CD8-positive, alpha-beta memory T cell (primary cell): ENCODE data around the gene HOXD8. TPM values are rescaled to one million over a fixed set of nuclear protein-coding genes. Genes with fewer than 3 reads are reported as not detected.

Experiments
- CTCF ChIA-PET: fragments of 350-600 bp; sonication (Branson Sonifier 250); formaldehyde crosslinking; loops from one replicate; lab custom pipeline; 2021; ENCODE audit warnings: antibody characterized with exemption; lab: Charles Lee
- POLR2A ChIA-PET: fragments of 350-600 bp; sonication (Branson Sonifier 250); formaldehyde crosslinking; loops from one replicate; lab custom pipeline; 2021; ENCODE audit warnings: antibody characterized with exemption; lab: Charles Lee
- DNase-seq, 5 donors: peaks; one replicate each; pipeline versions ENCODE4 v3.0.0 to v3.0.0-alpha.2; 2020 to 2022; ENCODE audit warnings: mixed read lengths in 1 of 5
- H3K27ac ChIP-seq: one replicate; pipeline ENCODE4 v1.7.0; 2013; ENCODE audit warnings: low read depth, mild to moderate bottlenecking, low read length, moderate library complexity
- H3K27me3 ChIP-seq: 2 replicates; pipeline ENCODE4 v1.7.0; 2013; ENCODE audit warnings: low read length, mild to moderate bottlenecking; ENCODE audit not compliant: insufficient read depth, poor library complexity, severe bottlenecking
- H3K36me3 ChIP-seq: 2 replicates; pipeline ENCODE4 v1.7.0; 2013; ENCODE audit warnings: mild to moderate bottlenecking, low read length, moderate library complexity; ENCODE audit not compliant: insufficient read depth
- H3K4me1 ChIP-seq: 2 replicates; pipeline ENCODE4 v1.7.0; 2013; ENCODE audit warnings: mild to moderate bottlenecking, low read length, moderate library complexity; ENCODE audit not compliant: insufficient read depth
- H3K4me3 ChIP-seq: 2 replicates; pipeline ENCODE4 v1.7.0; 2013; ENCODE audit warnings: mild to moderate bottlenecking, low read length
- H3K9me3 ChIP-seq: 2 replicates; pipeline ENCODE4 v1.7.0; 2013; ENCODE audit warnings: mild to moderate bottlenecking, low read length
- H3K27ac Mint-ChIP-seq, 8 donors: one replicate each; pipeline ENCODE4 v1.8.0; 2020 to 2021; ENCODE audit warnings: mixed read lengths in 8 of 8, mild to moderate bottlenecking in 6 of 8, inconsistent platforms in 3 of 8, moderate library complexity in 3 of 8
- H3K27me3 Mint-ChIP-seq, 2 donors: one replicate each; pipeline ENCODE4 v1.8.0; 2020 to 2021; ENCODE audit warnings: mixed read lengths in 2 of 2, mild to moderate bottlenecking in 1 of 2, moderate library complexity in 1 of 2
- H3K36me3 Mint-ChIP-seq, 3 donors: one replicate each; pipeline ENCODE4 v1.8.0; 2020 to 2021; ENCODE audit warnings: mixed read lengths in 3 of 3, inconsistent platforms in 1 of 3, mild to moderate bottlenecking in 1 of 3
- H3K4me1 Mint-ChIP-seq, 3 donors: one replicate each; pipeline ENCODE4 v1.8.0; 2020 to 2021; ENCODE audit warnings: mixed read lengths in 3 of 3, inconsistent platforms in 1 of 3, mild to moderate bottlenecking in 1 of 3
- H3K4me3 Mint-ChIP-seq, 7 donors: one replicate each; pipeline ENCODE4 v1.8.0; 2020 to 2021; ENCODE audit warnings: mixed read lengths in 7 of 7, mild to moderate bottlenecking in 6 of 7, moderate library complexity in 4 of 7, inconsistent platforms in 2 of 7
- H3K9me3 Mint-ChIP-seq, 5 donors: one replicate each; pipeline ENCODE4 v1.8.0; 2020 to 2022; ENCODE audit warnings: mixed read lengths in 5 of 5, mild to moderate bottlenecking in 3 of 5, moderate library complexity in 2 of 5, inconsistent platforms in 1 of 5
- polyA plus RNA-seq: library from polyadenylated mRNA; unstranded; fragments of 300-500 nt; fragmentation: Illumina TruSeq; gene quantifications from one replicate; pipeline ENCODE4 v1.2.3, GENCODE V29; 2021
- total RNA-seq, 2 experiments: library from RNA; stranded (reverse); gene quantifications; one replicate each; pipeline ENCODE4 v1.2.3, GENCODE V29; 2021

HOXD8 gene
- total and polyA plus RNA-seq, 3 experiments from 2014 or later: not detected

DNA sequence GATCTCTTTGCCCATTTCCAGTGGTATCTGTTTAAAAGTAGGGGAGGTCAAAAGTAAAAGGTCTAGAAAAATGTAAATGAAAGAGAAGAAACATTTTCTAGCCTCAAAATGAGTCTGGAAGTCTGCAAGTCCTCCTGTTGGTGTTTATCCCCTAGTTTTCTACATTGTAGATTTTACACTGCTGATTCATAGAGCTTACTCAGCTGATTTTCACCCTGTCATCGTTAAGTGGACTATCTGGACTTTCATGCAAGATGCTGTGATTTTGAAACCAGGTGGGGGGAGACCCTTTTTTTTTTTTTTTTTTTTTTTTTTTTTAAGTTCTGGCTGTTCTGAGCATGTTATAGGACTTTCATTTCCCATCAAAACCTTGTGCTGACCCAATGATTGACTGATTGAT, 37.9 kb downstream of the HOXD8 start:
- Histone ChIP-seq H3K27me3 (peaks cover 68% of the 10 kb centered on the region), H3K4me3 (no peak overlapping the region), H3K36me3 (no peaks in the 10 kb centered on the region), H3K27ac (no peak overlapping the region), H3K9me3 (no peaks in the 10 kb centered on the region), H3K4me1 (no peaks in the 10 kb centered on the region)
- H3K27ac Mint-ChIP-seq: no peak overlapping the region
- H3K4me1 Mint-ChIP-seq: peaks cover 6 to 11% (median 10%) of the 10 kb centered on the region in 3 donors
- H3K4me3 Mint-ChIP-seq: no peak overlapping the region
- peaks cover 0 to 5% (median 0%) of the 10 kb centered on the region in 3 donors for H3K36me3 Mint-ChIP-seq
- H3K9me3 Mint-ChIP-seq: peaks cover 0 to 13% (median 7%) of the 10 kb centered on the region in 5 donors
- ChIA-PET CTCF (interaction anchor here (0.7 kb wide), 1 partner anchor 1563 kb away, joined by 3 read pairs; no protein-coding TSS in a partner anchor), POLR2A (no interaction called here)
- DNase-seq: no peak
- H3K27me3 Mint-ChIP-seq: peaks cover 78 to 87% of the 10 kb centered on the region in 2 donors

DNA sequence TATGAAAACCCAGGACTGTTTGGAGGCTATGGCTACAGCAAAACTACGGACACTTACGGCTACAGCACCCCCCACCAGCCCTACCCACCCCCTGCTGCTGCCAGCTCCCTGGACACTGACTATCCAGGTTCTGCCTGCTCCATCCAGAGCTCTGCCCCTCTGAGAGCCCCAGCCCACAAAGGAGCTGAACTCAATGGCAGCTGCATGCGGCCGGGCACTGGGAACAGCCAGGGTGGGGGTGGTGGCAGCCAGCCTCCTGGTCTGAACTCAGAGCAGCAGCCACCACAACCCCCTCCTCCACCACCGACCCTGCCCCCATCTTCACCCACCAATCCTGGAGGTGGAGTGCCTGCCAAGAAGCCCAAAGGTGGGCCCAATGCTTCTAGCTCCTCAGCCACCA, 39.7 kb downstream of the HOXD8 start:
- Mint-ChIP-seq H3K36me3 (peaks cover 0 to 5% (median 3%) of the 10 kb centered on the region in 3 donors), H3K4me3 (no peak overlapping the region), H3K9me3 (peaks cover 0 to 10% (median 8%) of the 10 kb centered on the region in 5 donors), H3K4me1 (peaks cover 4 to 17% (median 15%) of the 10 kb centered on the region in 3 donors), H3K27ac (no peak overlapping the region), H3K27me3 (peaks cover 83 to 89% of the 10 kb centered on the region in 2 donors)
- ChIA-PET POLR2A (no interaction called here), CTCF (interaction anchor here (0.8 kb wide), 1 partner anchor 43 kb away, joined by 3 read pairs; no protein-coding TSS in a partner anchor)
- no peak overlapping the region for H3K4me3 ChIP-seq
- H3K27ac ChIP-seq: no peak overlapping the region
- H3K27me3 ChIP-seq: peaks cover 73% of the 10 kb centered on the region
- no peak for DNase-seq
- H3K4me1 ChIP-seq: no peaks in the 10 kb centered on the region
- H3K36me3 ChIP-seq: no peaks in the 10 kb centered on the region
- no peaks in the 10 kb centered on the region for H3K9me3 ChIP-seq

DNA sequence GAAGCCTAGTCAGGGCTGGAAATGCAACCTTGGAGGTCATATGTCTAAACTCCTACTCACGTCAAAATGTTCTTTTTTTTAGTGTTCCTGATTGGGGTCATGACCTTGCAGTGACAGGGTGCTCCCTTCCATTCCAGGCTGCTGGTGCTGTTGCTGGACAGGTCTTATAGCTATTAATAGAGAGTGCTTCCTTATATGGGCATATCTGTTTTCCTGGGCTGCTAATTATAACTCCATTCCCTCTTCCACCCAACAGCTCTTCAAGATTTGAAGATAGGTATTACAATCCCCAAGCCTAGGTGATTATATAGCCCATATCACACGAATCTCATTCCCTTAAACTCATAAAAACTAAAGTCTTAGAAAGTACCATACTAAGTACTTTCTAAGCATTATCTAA, 40.2 kb downstream of the HOXD8 start:
- Histone ChIP-seq H3K27ac (no peak overlapping the region), H3K36me3 (no peaks in the 10 kb centered on the region), H3K9me3 (no peaks in the 10 kb centered on the region), H3K4me3 (no peak overlapping the region), H3K4me1 (no peaks in the 10 kb centered on the region), H3K27me3 (peaks cover 72% of the 10 kb centered on the region)
- Mint-ChIP-seq H3K4me1 (peaks cover 2 to 14% (median 12%) of the 10 kb centered on the region in 3 donors), H3K36me3 (peaks cover 0 to 5% (median 3%) of the 10 kb centered on the region in 3 donors), H3K27me3 (peaks cover 83 to 88% of the 10 kb centered on the region in 2 donors), H3K4me3 (no peak overlapping the region), H3K27ac (no peak overlapping the region), H3K9me3 (peaks cover 0 to 8% (median 5%) of the 10 kb centered on the region in 5 donors)
- DNase-seq: no peak
- ChIA-PET POLR2A (no interaction called here), CTCF (interaction anchor here (0.8 kb wide), 1 partner anchor 43 kb away, joined by 3 read pairs; no protein-coding TSS in a partner anchor)

DNA sequence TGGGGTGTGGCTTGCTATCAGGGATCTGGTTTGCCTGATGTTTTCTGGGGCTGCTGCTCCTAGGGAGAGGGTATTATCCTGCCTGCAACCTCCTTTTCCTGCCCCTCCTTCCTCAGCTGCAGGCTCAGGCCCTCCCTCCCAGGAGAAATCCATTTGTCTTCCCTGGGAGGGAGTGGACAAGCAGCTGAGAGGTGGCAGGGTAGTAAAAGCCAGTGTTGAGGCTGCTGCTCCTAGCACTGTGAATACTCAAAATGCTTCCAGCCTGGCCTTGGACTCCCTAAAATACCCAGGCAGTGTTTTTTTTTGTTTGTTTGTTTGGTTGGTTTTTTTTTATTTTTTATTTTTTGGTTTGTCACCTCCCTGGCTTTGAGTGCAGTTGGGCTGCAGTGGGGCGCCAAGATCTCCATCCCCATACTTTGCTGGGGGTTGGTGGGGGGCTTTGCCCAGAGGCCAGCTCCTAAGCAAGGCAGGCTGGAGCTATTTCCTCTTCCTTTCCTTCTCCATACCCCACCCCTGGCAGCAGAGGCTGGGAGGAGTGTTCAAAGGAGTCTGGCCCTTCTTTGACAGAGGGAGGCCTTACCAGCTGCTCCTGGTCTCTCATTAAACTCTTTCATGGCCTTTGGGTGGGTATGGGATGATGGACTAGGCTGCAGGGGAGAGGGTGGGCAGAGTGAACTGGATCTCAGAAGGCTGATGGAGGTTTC, 41.2 kb downstream of the HOXD8 start:
- no peak overlapping the region for H3K4me3 ChIP-seq
- Mint-ChIP-seq H3K27ac (no peak overlapping the region), H3K36me3 (peaks cover 0 to 5% (median 3%) of the 10 kb centered on the region in 3 donors), H3K4me1 (peaks cover 2 to 16% (median 14%) of the 10 kb centered on the region in 3 donors), H3K9me3 (peaks cover 0 to 8% (median 6%) of the 10 kb centered on the region in 5 donors), H3K4me3 (no peak overlapping the region), H3K27me3 (peaks cover 82 to 88% of the 10 kb centered on the region in 2 donors)
- H3K4me1 ChIP-seq: no peaks in the 10 kb centered on the region
- no peak overlapping the region for H3K27ac ChIP-seq
- H3K9me3 ChIP-seq: no peaks in the 10 kb centered on the region
- ChIA-PET CTCF (interaction anchor here (0.7 kb wide), 1 partner anchor 9 kb away, joined by 3 read pairs; no protein-coding TSS in a partner anchor), POLR2A (no interaction called here)
- H3K36me3 ChIP-seq: no peaks in the 10 kb centered on the region
- peaks cover 64% of the 10 kb centered on the region for H3K27me3 ChIP-seq
- DNase-seq: no peak

DNA sequence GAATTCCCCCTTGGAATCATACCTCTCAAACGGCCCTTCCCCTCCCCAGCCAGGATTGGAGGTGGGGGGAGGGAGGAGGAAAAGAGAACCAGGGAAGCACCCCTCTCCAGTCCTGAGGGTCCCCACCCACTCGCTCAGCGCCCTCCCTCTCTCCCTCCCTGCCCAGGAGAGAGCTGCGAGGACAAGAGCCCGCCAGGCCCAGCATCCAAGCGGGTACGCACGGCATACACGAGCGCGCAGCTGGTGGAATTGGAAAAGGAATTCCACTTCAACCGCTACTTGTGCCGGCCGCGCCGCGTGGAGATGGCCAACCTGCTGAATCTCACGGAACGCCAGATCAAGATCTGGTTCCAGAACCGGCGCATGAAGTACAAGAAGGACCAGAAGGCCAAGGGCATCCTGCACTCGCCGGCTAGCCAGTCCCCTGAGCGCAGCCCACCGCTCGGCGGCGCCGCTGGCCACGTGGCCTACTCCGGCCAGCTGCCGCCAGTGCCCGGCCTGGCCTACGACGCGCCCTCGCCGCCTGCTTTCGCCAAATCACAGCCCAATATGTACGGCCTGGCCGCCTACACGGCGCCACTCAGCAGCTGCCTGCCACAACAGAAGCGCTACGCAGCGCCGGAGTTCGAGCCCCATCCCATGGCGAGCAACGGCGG, 42.0 kb downstream of the HOXD8 start:
- H3K4me1 ChIP-seq: no peaks in the 10 kb centered on the region
- no peak overlapping the region for H3K27ac ChIP-seq
- H3K4me3 Mint-ChIP-seq: no peak overlapping the region
- CTCF ChIA-PET: no interaction called here
- peaks cover 82 to 88% of the 10 kb centered on the region in 2 donors for H3K27me3 Mint-ChIP-seq
- no peak overlapping the region for H3K4me3 ChIP-seq
- POLR2A ChIA-PET: no interaction called here
- no peak for DNase-seq
- peaks cover 0 to 5% (median 3%) of the 10 kb centered on the region in 3 donors for H3K36me3 Mint-ChIP-seq
- peaks cover 0 to 8% (median 6%) of the 10 kb centered on the region in 5 donors for H3K9me3 Mint-ChIP-seq
- H3K4me1 Mint-ChIP-seq: peaks cover 2 to 16% (median 14%) of the 10 kb centered on the region in 3 donors
- peaks cover 64% of the 10 kb centered on the region for H3K27me3 ChIP-seq
- no peak overlapping the region for H3K27ac Mint-ChIP-seq
- H3K9me3 ChIP-seq: no peaks in the 10 kb centered on the region
- H3K36me3 ChIP-seq: no peaks in the 10 kb centered on the region

DNA sequence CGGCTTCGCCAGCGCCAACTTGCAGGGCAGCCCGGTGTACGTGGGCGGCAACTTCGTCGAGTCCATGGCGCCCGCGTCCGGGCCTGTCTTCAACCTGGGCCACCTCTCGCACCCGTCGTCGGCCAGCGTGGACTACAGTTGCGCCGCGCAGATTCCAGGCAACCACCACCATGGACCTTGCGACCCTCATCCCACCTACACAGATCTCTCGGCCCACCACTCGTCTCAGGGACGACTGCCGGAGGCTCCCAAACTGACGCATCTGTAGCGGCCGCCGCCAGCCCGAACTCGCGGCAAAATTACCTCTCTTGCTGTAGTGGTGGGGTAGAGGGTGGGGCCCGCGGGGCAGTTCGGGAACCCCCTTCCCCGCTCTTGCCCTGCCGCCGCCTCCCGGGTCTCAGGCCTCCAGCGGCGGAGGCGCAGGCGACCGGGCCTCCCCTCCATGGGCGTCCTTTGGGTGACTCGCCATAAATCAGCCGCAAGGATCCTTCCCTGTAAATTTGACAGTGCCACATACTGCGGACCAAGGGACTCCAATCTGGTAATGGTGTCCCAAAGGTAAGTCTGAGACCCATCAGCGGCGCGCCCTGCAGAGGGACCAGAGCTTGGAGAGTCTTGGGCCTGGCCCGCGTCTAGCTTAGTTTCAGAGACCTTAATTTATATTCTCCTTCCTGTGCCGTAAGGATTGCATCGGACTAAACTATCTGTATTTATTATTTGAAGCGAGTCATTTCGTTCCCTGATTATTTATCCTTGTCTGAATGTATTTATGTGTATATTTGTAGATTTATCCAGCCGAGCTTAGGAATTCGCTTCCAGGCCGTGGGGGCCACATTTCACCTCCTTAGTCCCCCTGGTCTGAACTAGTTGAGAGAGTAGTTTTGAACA, 42.7 kb downstream of the HOXD8 start:
- Mint-ChIP-seq H3K27me3 (peaks cover 84 to 88% of the 10 kb centered on the region in 2 donors), H3K4me3 (peak overlapping the region in 2 of 7 donors; percentile 47 to 49), H3K4me1 (peaks cover 2 to 17% (median 15%) of the 10 kb centered on the region in 3 donors), H3K36me3 (peaks cover 0 to 5% (median 3%) of the 10 kb centered on the region in 3 donors), H3K9me3 (peaks cover 0 to 8% (median 5%) of the 10 kb centered on the region in 5 donors), H3K27ac (peak overlapping the region in 2 of 8 donors; percentile 36 to 75)
- no peak overlapping the region for H3K27ac ChIP-seq
- no peak overlapping the region for H3K4me3 ChIP-seq
- ChIA-PET CTCF (no interaction called here), POLR2A (no interaction called here)
- H3K9me3 ChIP-seq: no peaks in the 10 kb centered on the region
- H3K27me3 ChIP-seq: peaks cover 63% of the 10 kb centered on the region
- H3K4me1 ChIP-seq: no peaks in the 10 kb centered on the region
- DNase-seq: no peak
- H3K36me3 ChIP-seq: no peaks in the 10 kb centered on the region

DNA sequence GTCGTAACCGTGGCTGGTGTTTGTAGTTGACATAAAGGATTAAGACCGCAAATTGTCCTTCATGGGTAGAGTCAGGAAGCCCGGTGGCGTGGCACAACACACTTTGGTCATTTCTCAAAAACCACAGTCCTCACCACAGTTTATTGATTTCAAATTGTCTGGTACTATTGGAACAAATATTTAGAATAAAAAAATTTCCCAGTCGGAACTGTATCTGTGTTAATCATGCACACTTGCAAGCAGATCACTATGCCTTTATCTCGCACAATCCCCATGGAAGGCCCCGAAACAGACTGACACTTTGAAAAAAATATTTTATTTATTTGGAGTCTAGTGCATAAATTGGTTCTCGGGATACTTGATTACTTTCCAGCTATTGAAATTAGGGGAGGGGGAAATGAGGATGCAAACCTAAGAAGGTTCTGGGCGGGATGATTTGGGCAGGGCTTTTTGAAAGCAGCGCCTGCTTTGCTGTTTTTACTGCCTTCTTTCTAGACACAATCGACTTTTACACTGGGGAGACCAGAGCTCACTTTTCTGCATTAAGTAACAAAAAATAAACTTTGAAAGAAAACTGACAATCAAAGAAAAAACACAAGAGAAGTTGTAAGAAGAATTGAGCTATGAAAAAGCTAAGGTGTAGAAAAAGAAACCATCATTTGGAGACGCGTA, 43.5 kb downstream of the HOXD8 start:
- peaks cover 0 to 5% (median 3%) of the 10 kb centered on the region in 3 donors for H3K36me3 Mint-ChIP-seq
- Histone ChIP-seq H3K27me3 (peaks cover 64% of the 10 kb centered on the region), H3K4me3 (no peak overlapping the region), H3K36me3 (no peaks in the 10 kb centered on the region), H3K27ac (no peak overlapping the region), H3K9me3 (no peaks in the 10 kb centered on the region), H3K4me1 (no peaks in the 10 kb centered on the region)
- H3K9me3 Mint-ChIP-seq: peaks cover 0 to 6% (median 3%) of the 10 kb centered on the region in 5 donors
- no peak for DNase-seq
- peak overlapping the region in 2 of 8 donors; percentile 36 to 75 for H3K27ac Mint-ChIP-seq
- CTCF ChIA-PET: no interaction called here
- H3K4me3 Mint-ChIP-seq: peak overlapping the region in 1 of 7 donors; percentile 49
- POLR2A ChIA-PET: no interaction called here
- H3K27me3 Mint-ChIP-seq: peaks cover 79 to 87% of the 10 kb centered on the region in 2 donors
- H3K4me1 Mint-ChIP-seq: peaks cover 4 to 22% (median 18%) of the 10 kb centered on the region in 3 donors
